Ishikawa (cell line): ENCODE data around the gene IL19.

ENCODE experiments used
- CEBPB ChIP-seq: IDR thresholded peaks from 2 replicates; pipeline ENCODE4 v1.6.1; 2012
- CREB1 ChIP-seq: IDR thresholded peaks from 2 replicates; pipeline ENCODE4 v1.6.1; 2012; ENCODE audit warnings: low read depth
- EGR1 ChIP-seq: IDR thresholded peaks from 2 replicates; pipeline ENCODE4 v1.6.1; 2012
- EP300 ChIP-seq: IDR thresholded peaks from 2 replicates; pipeline ENCODE4 v1.6.1; 2012; ENCODE audit warnings: borderline replicate concordance
- FOXM1 ChIP-seq: IDR thresholded peaks from 2 replicates; pipeline ENCODE4 v1.6.1; 2012; ENCODE audit warnings: low read depth, borderline replicate concordance
- MAX ChIP-seq: IDR thresholded peaks from 2 replicates; pipeline ENCODE4 v1.6.1; 2012
- NFIC ChIP-seq: IDR thresholded peaks from 2 replicates; pipeline ENCODE4 v1.6.1; 2012
- RAD21 ChIP-seq: IDR thresholded peaks from 2 replicates; pipeline ENCODE4 v1.6.1; 2012; ENCODE audit warnings: low read depth
- REST ChIP-seq: IDR thresholded peaks from 2 replicates; pipeline ENCODE4 v1.6.1; 2012; ENCODE audit warnings: low read depth, mild to moderate bottlenecking
- TAF1 ChIP-seq: IDR thresholded peaks from 2 replicates; pipeline ENCODE4 v1.6.1; 2012; ENCODE audit warnings: low read depth, mild to moderate bottlenecking
- TCF12 ChIP-seq: IDR thresholded peaks from 2 replicates; pipeline ENCODE4 v1.6.1; 2012; ENCODE audit warnings: low read depth
- TEAD4 ChIP-seq: IDR thresholded peaks from 2 replicates; pipeline ENCODE4 v1.6.1; 2012
- USF1 ChIP-seq: IDR thresholded peaks from 2 replicates; pipeline ENCODE4 v1.6.1; 2012
- YY1 ChIP-seq: IDR thresholded peaks from 2 replicates; pipeline ENCODE4 v1.6.1; 2012; ENCODE audit warnings: low read depth
- ZBTB7A ChIP-seq: IDR thresholded peaks from 2 replicates; pipeline ENCODE4 v1.6.1; 2012; ENCODE audit warnings: low read depth

The IL19 gene

GRCh38 chr1:206760590-206760989 lies 10.0 kb upstream of the IL19 start:
- TF ChIP-seq ZBTB7A (no peak), RAD21 (no peak), NFIC (no peak), EGR1 (no peak), EP300 (no peak), TCF12 (no peak), YY1 (no peak), FOXM1 (no peak), MAX (no peak), TEAD4 (no peak), USF1 (no peak), REST (no peak), TAF1 (no peak), CEBPB (no peak), CREB1 (no peak)

GRCh38 chr1:206761159-206761768 lies 9.3 kb upstream of the IL19 start:
- no peak for TF ChIP-seq ZBTB7A
- no peak for TF ChIP-seq EGR1
- TF ChIP-seq TCF12: no peak

- TF ChIP-seq RAD21 (no peak), ZBTB7A (no peak), USF1 (no peak), TAF1 (no peak), EGR1 (no peak), CREB1 (no peak), FOXM1 (no peak), YY1 (no peak), MAX (no peak), REST (no peak)
Measured at GRCh38 chr1:206766251-206766856, 4.2 kb upstream of the IL19 start.

GRCh38 chr1:206768472-206769303 lies 1.9 kb upstream of the IL19 start:
- TF ChIP-seq FOXM1: no peak

- TF ChIP-seq CREB1: no peak
- no peak for TF ChIP-seq RAD21
- no peak for TF ChIP-seq MAX
- TF ChIP-seq CEBPB: no peak
- TF ChIP-seq TAF1: no peak
- TF ChIP-seq USF1: no peak
- no peak for TF ChIP-seq EP300
- no peak for TF ChIP-seq REST
- TF ChIP-seq TCF12: no peak
- no peak for TF ChIP-seq TEAD4
- TF ChIP-seq EGR1: no peak
Measured at GRCh38 chr1:206769304-206769731, 1.3 kb upstream of the IL19 start.
